HS-27A (cell line): Measurements from ENCODE around the gene RECQL5.

Source experiments
- DNase-seq: peaks from one replicate; pipeline ENCODE4 v3.0.0-alpha.2; 2012; ENCODE audit warnings: low read depth, missing footprints

The RECQL5 gene

GRCh38 chr17:75666959-75667790, at the start of gene RECQL5, which contains the start of gene SAP30BP:
Gene RECQL5 (minus strand): TSS chr17:75667154. CDS start chr17:75666557, 597 bp downstream.
Gene SAP30BP (plus strand): TSS chr17:75667338. CDS start chr17:75667373, 35 bp downstream.
- DNase-seq, result peak; percentile 85

- no peak for DNase-seq
Measured at GRCh38 chr17:75712446-75712845, 45.5 kb upstream of the RECQL5 start.

GRCh38 chr17:75707079-75707571, 40.2 kb upstream of the RECQL5 start:
- no peak for DNase-seq

GRCh38 chr17:75706042-75706728, 39.2 kb upstream of the RECQL5 start:
- no peak for DNase-seq

GRCh38 chr17:75704963-75705875, 38.3 kb upstream of the RECQL5 start:
- no peak for DNase-seq

GRCh38 chr17:75703591-75703990, 36.6 kb upstream of the RECQL5 start:
- DNase-seq, result no peak

GRCh38 chr17:75703191-75703590, 36.2 kb upstream of the RECQL5 start:
- DNase-seq, result no peak

- DNase-seq, result no peak
Measured at GRCh38 chr17:75701288-75701687, 34.3 kb upstream of the RECQL5 start.

- no peak for DNase-seq
Measured at GRCh38 chr17:75698659-75699058, 31.7 kb upstream of the RECQL5 start.

GRCh38 chr17:75697651-75698291, 30.8 kb upstream of the RECQL5 start:
- DNase-seq, result no peak

- DNase-seq, result no peak
Measured at GRCh38 chr17:75695830-75696271, 28.9 kb upstream of the RECQL5 start.

- no peak for DNase-seq
Measured at GRCh38 chr17:75695141-75695829, 28.3 kb upstream of the RECQL5 start.

GRCh38 chr17:75694536-75694935, 27.6 kb upstream of the RECQL5 start:
- no peak for DNase-seq

- peak; percentile 95 for DNase-seq
Measured at GRCh38 chr17:75693500-75694481, 26.8 kb upstream of the RECQL5 start.

GRCh38 chr17:75692976-75693375, 26.0 kb upstream of the RECQL5 start:
- no peak for DNase-seq

- no peak for DNase-seq
Measured at GRCh38 chr17:75691801-75692626, 25.1 kb upstream of the RECQL5 start.

GRCh38 chr17:75691371-75691791, 24.4 kb upstream of the RECQL5 start:
- no peak for DNase-seq

GRCh38 chr17:75689441-75689873, 22.5 kb upstream of the RECQL5 start:
- DNase-seq, result no peak
